Lower leg skin (tissue), 4 donors: ENCODE data around the gene KRTAP4-12. TPM values are rescaled to one million over a fixed set of nuclear protein-coding genes. Genes with fewer than 3 reads are reported as not detected.
"Not testable (repeated sequence)": the region's sequence is repeated elsewhere in the genome, so short reads cannot be mapped to it uniquely, and the experiment has no call there.

ENCODE experiments used
- DNase-seq, 2 donors: peaks; one replicate each; pipeline ENCODE4 v3.0.0-alpha.2; 2019; ENCODE audit warnings: low spot score in 2 of 2
- H3K4me3 ChIP-seq: fragments of 200-600 bp; sonication (generic); 2 replicates; pipeline ENCODE4 v1.5.1; 2017; ENCODE audit warnings: mild to moderate bottlenecking, low read depth; ENCODE audit not compliant: poor library complexity, severe bottlenecking
- CTCF ChIP-seq, 3 donors: fragments of 450-650 bp; IDR thresholded peaks; one replicate each; pipeline ENCODE4 v1.5.1; 2016; ENCODE audit warnings: antibody characterized with exemption in 3 of 3, mild to moderate bottlenecking in 3 of 3, moderate library complexity in 2 of 3
- POLR2A ChIP-seq, 2 donors: fragments of 450-650 bp; IDR thresholded peaks; one replicate each; pipeline ENCODE4 v1.6.1; 2016 to 2017; ENCODE audit warnings: antibody characterized with exemption in 2 of 2, mild to moderate bottlenecking in 1 of 2, moderate library complexity in 1 of 2
- WGBS, 2 donors: methylation state at CpG; one replicate each; pipeline ENCODE4 v1.1.5; 2018; 5-methylcytosine and 5-hydroxymethylcytosine counted together
- intact Hi-C: fragments of 100-400 bp; cut with DNase I; formaldehyde crosslinking; loops from one replicate; pipeline ENCODE4 v1.15.0; 2023; ENCODE audit warnings: low total_unique reads
- total RNA-seq, 4 donors: library from RNA; depleted of rRNA; stranded (reverse); fragments of >200 nt; gene quantifications; one replicate each; pipeline ENCODE4 v1.1.0, GENCODE V29; 2016

KRTAP4-12 gene
- total RNA-seq, result 10 to 100 TPM in 1 of 4 donors, not detected in 3; 57.0 TPM

DNA sequence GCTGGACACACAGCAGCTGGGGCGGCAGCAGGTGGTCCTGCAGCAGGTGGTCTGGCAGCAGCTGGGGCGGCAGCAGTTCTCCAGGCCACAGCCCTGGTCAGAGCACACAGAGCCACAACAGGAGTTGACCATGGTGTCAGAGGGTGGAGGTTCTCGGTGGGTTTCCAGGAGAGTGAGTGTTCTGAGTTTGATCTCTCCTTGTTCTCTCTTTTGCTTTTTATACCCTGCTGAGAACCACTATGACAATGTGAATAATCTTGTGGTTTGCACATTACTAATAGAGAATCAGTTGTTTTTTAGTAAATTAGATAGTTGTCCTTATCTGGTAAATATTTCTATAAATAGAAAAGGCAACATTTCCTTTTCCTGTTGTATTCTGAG lies at the start of gene KRTAP4-12:
Gene KRTAP4-12 (minus strand): TSS at position 192 of the 381 bp plus-strand sequence. CDS start 60 bp downstream, at position 132.
- intact Hi-C loops, H3K4me3 ChIP-seq, DNase-seq: not testable (repeated sequence)
- whole genome bisulfite sequencing, 2 donors, result 76 to 91% methylated on average over 3 of the region's 3 CpGs

GRCh38 chr17:41171886-41172285 lies 47.9 kb upstream of the KRTAP4-12 start:
- intact Hi-C loops, result no loop called here
- no peak for TF ChIP-seq POLR2A (IDR thresholded peaks at IDR 0.05)
- H3K4me3 ChIP-seq, result no peak overlapping the region
- DNase-seq, result no peak
- 72 to 78% methylated on average over 2 of the region's 2 CpGs for WGBS, 2 donors

DNA sequence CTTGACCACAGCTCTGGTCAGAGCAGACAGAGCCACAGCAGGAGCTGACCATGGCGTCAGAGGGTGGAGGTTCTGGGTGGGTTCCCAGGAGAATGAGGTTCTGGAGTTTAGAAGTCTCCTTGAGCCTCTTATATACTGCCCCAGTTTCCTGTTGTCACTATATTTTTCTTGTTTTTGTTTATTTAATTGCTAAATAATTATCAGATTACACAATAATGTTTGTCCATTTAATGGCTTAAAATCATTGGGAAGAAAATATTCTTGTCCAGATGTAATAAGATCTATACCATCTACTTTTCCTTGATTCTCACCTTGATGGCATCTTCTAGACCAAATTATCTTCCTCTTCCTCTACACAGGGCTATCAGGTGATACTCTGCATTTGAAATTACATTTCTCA lies 44.1 kb upstream of the KRTAP4-12 start, which contains the start of gene KRTAP4-3:
Gene KRTAP4-3 (minus strand): TSS at position 101 of the 400 bp plus-strand sequence. CDS start 49 bp downstream, at position 52.
- TF ChIP-seq CTCF (IDR thresholded peaks at IDR 0.05), result no peak
- no peak for TF ChIP-seq POLR2A (IDR thresholded peaks at IDR 0.05)
- no peak for DNase-seq
- H3K4me3 ChIP-seq, result no peak within 1 kb of the TSS
- intact Hi-C loops, result no loop called here
- 63% methylated on average over 1 of the region's 1 CpG for WGBS, 2 donors

DNA sequence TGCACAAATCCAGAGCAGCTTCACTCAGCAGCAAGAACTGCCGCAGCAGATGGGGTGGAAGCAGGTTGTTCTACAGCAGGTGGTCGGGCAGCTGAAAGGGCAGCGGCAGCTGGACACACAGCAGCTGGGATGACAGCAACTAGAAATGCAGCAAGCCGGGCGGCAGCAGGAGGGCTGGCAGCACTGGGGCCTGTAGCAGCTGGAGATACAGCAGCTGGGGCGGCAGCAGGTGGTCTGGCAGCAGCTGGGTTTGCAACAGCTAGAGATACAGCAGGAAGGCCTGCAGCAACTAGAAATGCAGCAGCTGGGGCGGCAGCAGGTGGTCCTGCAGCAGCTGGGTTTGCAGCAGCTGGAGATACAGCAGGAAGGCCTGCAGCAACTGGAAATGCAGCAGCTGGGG lies 43.6 kb upstream of the KRTAP4-12 start:
- H3K4me3 ChIP-seq, result no peak overlapping the region
- DNase-seq, result no peak
- TF ChIP-seq POLR2A (IDR thresholded peaks at IDR 0.05) (no peak), CTCF (IDR thresholded peaks at IDR 0.05) (no peak)
- intact Hi-C loops, result no loop called here
- 82 to 89% methylated on average over 7 of the region's 7 CpGs for WGBS, 2 donors

- 76 to 80% methylated on average over 7 of the region's 7 CpGs for WGBS, 2 donors
- DNase-seq, result no peak
- H3K4me3 ChIP-seq, result no peak overlapping the region
- intact Hi-C loops, result no loop called here
- TF ChIP-seq CTCF (IDR thresholded peaks at IDR 0.05) (no peak), POLR2A (IDR thresholded peaks at IDR 0.05) (no peak)
These were observed 39.8 kb upstream of the KRTAP4-12 start for GRCh38 chr17:41163828-41164227.

DNA sequence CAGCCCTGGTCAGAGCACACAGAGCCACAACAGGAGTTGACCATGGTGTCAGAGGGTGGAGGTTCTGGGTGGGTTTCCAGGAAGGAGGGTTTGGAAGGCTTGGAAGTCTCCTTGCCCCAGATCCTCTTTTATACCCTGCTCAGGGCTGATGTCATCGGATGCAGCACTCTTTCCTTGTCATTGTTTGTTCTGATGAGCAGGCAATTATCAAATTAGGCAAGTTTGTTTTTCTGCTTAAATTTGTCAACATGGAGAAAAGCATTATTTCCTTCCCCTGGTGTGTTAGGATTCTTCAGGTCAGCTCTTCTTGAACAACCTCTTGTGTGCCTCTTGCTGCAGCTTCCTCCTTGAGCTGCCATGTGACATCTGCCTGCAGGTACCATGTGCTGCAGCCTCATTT lies 36.7 kb upstream of the KRTAP4-12 start, which contains the start of gene KRTAP4-4:
Gene KRTAP4-4 (minus strand): TSS at position 101 of the 400 bp plus-strand sequence. CDS start 57 bp downstream, at position 44.
- no peak for TF ChIP-seq CTCF (IDR thresholded peaks at IDR 0.05)
- no peak for TF ChIP-seq POLR2A (IDR thresholded peaks at IDR 0.05)
- intact Hi-C loops, result no loop called here
- no peak for DNase-seq
- 85 to 90% methylated on average over 1 of the region's 1 CpG for WGBS, 2 donors
- no peak within 1 kb of the TSS for H3K4me3 ChIP-seq

DNA sequence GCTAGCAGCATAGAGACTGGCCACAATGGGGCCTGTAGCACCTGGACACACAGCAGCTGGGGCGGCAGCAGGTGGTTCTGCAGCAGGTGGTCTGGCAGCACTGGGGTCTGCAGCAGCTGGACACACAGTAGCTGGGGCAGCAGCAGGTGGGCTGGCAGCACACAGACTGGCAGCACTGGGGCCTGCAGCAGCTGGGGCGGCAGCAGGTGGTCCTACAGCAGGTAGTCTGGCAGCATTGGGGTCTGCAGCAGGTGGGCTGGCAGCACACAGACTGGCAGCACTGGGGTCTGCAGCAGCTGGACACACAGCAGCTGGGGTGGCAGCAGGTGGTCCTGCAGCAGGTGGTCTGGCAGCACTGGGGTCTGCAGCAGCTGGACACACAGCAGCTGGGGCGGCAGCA lies 36.2 kb upstream of the KRTAP4-12 start:
- H3K4me3 ChIP-seq, intact Hi-C loops, DNase-seq: not testable (repeated sequence)
- 92 to 100% methylated on average over 2 of the region's 3 CpGs for WGBS, 2 donors
